ENCODE results near the gene SPC24.

Gene SPC24

DNA sequence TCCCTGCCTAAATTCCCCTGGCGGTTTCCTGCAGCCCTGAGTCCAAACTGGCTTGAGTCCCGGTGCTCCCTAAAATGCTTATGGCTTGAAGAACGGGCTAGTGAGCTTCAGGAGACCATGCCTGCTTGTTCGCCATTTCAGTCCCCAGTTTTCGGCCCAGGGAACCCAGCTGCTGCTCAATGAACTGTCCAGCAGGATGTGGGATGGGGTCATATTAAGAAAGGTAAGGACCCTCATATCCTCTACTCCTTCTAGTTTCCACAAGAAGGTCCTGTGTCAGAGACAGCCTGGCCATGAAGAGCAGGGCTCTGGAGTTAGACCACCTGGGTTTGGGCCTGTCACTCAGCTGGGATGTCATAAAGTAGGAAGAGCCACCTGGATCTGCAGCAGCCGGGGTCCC lies 17.0 kb upstream of the SPC24 start:
- no peak overlapping the region for H3K4me3 ChIP-seq (ENCODE audit: low read depth, low read length)
- TF ChIP-seq, protein P1, sequence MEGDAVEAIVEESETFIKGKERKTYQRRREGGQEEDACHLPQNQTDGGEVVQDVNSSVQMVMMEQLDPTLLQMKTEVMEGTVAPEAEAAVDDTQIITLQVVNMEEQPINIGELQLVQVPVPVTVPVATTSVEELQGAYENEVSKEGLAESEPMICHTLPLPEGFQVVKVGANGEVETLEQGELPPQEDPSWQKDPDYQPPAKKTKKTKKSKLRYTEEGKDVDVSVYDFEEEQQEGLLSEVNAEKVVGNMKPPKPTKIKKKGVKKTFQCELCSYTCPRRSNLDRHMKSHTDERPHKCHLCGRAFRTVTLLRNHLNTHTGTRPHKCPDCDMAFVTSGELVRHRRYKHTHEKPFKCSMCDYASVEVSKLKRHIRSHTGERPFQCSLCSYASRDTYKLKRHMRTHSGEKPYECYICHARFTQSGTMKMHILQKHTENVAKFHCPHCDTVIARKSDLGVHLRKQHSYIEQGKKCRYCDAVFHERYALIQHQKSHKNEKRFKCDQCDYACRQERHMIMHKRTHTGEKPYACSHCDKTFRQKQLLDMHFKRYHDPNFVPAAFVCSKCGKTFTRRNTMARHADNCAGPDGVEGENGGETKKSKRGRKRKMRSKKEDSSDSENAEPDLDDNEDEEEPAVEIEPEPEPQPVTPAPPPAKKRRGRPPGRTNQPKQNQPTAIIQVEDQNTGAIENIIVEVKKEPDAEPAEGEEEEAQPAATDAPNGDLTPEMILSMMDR (IDR thresholded peaks at IDR 0.05; ENCODE audit: borderline replicate concordance, insufficient read depth, low read depth, low read length): no peak

DNA sequence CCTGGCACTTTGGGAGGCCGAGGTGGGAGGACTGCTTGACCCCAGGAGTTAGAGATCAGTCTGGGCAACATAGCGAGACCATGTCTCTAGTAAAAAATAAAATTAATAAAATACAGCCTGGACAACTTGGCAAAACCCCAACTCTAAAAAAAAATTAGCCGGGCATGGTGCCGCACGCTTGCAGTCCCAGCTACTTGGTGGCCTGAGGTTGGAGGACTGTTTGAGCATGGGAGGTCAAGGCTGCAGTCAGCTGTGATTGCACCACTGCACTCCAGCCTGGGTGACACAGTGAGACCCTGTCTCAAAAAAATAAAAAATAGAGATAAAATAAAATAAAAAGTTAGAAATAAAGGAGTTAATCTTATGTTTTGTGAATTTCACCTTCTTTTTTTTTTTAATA lies 15.6 kb upstream of the SPC24 start:
- H3K4me3 ChIP-seq (ENCODE audit: low read depth, low read length): no peak overlapping the region
- TF ChIP-seq, protein P1 (IDR thresholded peaks at IDR 0.05; ENCODE audit: borderline replicate concordance, insufficient read depth, low read depth, low read length): no peak

DNA sequence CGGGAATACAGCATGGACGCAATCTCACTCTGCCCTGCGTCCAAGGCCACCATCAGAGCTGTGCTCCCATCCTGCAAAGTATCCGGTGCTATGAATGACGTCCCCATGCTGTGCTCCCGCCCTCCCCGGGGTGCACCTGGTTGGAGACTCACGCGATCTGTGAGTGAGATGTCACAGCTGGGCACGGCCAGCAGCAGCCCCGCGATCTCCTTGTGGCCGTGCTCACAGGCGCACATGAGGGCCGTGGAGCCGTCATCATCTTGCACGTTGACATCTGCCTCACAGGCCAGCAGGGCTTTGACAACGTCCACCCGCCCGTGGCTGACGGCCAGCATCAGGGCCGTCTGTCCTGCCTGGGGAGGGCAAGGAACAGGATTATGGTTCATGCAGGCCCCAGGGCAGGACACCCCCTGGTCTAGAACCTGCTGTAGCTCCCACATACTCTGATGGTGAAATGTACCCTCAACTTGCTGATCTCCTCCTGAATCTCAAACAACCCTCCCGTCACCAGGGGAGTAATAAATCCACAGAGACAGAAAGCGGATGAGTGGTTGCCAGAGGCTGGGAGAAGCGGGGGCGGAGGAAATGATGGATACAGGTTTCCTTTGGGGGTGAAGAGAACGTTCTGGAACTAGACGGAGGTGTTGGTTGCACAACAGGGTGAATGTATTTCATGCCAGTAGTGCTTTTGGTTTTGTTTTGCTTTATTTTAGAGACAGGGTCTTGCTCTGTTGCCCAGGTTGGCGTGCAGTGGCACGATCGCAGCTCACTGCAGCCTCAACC lies 14.5 kb upstream of the SPC24 start:
- TF ChIP-seq, protein P1 (IDR thresholded peaks at IDR 0.05; ENCODE audit: borderline replicate concordance, insufficient read depth, low read depth, low read length): no peak
- no peak overlapping the region for H3K4me3 ChIP-seq (ENCODE audit: low read depth, low read length)

DNA sequence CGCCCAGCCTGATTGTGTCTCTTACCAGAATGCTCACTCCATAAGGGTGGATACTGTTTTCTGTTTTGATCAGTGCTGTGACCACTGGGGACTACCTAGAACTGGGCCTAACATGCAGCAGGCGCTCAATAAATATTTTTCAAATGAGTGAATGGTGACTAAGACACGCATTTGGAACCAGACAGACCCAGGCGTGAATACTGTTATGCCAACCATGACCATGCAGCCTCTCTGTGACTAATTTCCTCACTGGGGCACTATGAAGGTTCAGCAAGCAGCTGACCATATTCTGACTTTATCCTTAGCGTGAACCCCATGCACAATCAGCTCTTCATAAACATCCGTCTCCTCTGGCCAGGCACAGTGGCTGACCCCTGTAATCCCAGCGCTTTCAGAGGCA lies 13.0 kb upstream of the SPC24 start:
- TF ChIP-seq, protein P1 (IDR thresholded peaks at IDR 0.05; ENCODE audit: borderline replicate concordance, insufficient read depth, low read depth, low read length): no peak
- H3K4me3 ChIP-seq (ENCODE audit: low read depth, low read length): no peak overlapping the region

DNA sequence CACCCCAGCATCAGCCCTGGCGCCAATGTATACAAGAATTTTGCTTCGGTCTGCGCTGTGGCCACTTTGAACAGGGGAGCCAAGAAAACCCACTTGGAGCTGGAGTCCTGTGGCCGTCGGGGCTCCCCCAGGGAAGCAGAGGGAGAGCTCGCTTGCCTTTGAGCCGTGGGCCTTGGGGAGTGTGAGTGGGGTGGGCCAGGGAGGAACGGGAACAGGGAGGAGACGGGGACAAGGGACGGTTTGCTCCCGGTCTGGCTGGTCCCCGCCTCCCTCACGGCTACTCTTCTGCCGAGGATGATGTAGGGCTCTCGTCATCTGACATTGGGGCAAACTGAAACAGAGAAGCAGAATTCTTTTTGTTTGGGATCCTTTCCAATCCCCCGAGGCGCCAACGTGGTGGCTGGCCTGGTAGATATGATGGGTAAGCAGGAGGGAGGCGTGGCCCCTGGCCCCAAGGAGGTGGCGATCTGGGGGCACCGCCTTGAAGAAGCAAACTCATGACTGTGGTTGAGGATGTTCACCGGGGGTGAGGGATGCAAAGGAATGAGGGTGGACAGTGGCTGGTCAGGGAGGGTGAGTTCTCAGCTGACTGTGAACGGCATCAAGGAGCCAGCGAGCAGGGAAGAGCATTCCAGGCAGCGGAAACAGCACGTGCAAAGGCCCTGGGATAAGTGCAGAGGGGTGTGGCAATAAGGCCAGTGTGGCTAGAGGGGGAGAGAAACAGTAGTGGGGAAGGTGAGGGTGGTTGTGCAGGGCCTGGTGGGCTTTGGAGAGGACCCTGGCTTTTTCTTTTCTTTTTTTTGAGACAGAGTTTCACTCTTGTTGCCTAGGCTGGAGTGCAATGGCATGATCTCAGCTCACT lies 10.9 kb upstream of the SPC24 start:
- H3K4me3 ChIP-seq (ENCODE audit: low read depth, low read length): no peak overlapping the region
- TF ChIP-seq, protein P1 (IDR thresholded peaks at IDR 0.05; ENCODE audit: borderline replicate concordance, insufficient read depth, low read depth, low read length): no peak

DNA sequence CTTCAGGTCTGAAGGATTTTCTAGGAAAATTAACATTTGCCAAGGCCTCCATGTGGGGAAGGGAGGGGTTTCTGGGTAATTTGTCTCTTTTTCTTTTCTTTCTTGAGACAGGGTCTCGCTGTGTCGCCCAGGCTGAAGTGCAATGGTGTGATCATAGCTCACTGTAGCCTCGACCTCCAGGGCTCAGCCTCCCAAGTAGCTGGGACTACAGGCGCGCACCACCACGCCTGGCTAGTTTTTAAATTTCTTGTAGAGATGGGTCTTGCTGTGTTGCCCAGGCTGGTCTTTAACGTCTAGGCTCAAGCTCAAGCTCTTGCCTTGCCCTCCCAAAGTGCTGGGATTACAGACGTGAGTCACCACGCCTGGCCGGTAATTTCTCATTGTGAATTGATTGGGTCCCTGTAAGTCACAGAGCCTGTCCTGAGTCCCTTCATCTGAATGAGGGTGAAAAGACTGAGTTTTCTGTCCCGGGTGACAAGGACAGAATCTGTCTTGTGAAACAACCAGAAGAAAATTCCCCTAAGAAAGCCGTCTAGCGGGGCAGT lies 10.0 kb upstream of the SPC24 start:
- TF ChIP-seq, protein P1 (IDR thresholded peaks at IDR 0.05; ENCODE audit: borderline replicate concordance, insufficient read depth, low read depth, low read length): no peak
- H3K4me3 ChIP-seq (ENCODE audit: low read depth, low read length): no peak overlapping the region

Measured in GM12875 (cell line).